HepG2 (cell line): ENCODE data around the gene KAT14. TPM values are rescaled to one million over a fixed set of nuclear protein-coding genes. Genes with fewer than 3 reads are reported as not detected.
A peak's percentile ranks its signal among the peaks of the same experiment; 100 is the strongest.

Experiments used
- ARNT2 ChIP-seq: sonication (generic); formaldehyde crosslinking; IDR thresholded peaks from 2 replicates; pipeline ENCODE4 v1.8.0; 2022; ENCODE audit warnings: mild to moderate bottlenecking, low read depth, missing genetic modification reagents, moderate library complexity
- HCFC1 ChIP-seq: fragments of 150-350 bp; IDR thresholded peaks from 2 replicates; pipeline ENCODE4 v1.6.1; 2014; ENCODE audit warnings: low read depth, low read length
- KLF13 ChIP-seq: sonication (generic); formaldehyde crosslinking; IDR thresholded peaks from 2 replicates; pipeline ENCODE4 v1.4.0; 2020; ENCODE audit warnings: mild to moderate bottlenecking, missing genetic modification reagents
- MAX ChIP-seq: IDR thresholded peaks from 2 replicates; pipeline ENCODE4 v1.6.1; 2012; ENCODE audit warnings: inconsistent platforms
- MTERF4 ChIP-seq: sonication (generic); formaldehyde crosslinking; IDR thresholded peaks from 2 replicates; pipeline ENCODE4 v1.8.0; 2023; ENCODE audit warnings: mild to moderate bottlenecking, missing genetic modification reagents
- PLRG1 ChIP-seq: fragments of 450-650 bp; conservative IDR thresholded peaks from 2 replicates; pipeline ENCODE4 v1.6.1; 2016
- RCOR2 ChIP-seq: IDR thresholded peaks from 2 replicates; pipeline ENCODE4 v1.6.1; 2016; ENCODE audit warnings: missing biosample characterization, missing genetic modification reagents
- RERE ChIP-seq: IDR thresholded peaks from 2 replicates; pipeline ENCODE4 v1.6.1; 2016; ENCODE audit warnings: low read depth, missing genetic modification reagents, missing compliant biosample characterization
- SP5 ChIP-seq: IDR thresholded peaks from 2 replicates; pipeline ENCODE4 v1.6.1; 2016; ENCODE audit warnings: low read depth, borderline replicate concordance
- ZBTB3 ChIP-seq: sonication (generic); formaldehyde crosslinking; IDR thresholded peaks from 2 replicates; pipeline ENCODE4 v1.4.0; 2020; ENCODE audit warnings: low read depth, mild to moderate bottlenecking, moderate library complexity, missing genetic modification reagents, borderline replicate concordance
- ZNF414 ChIP-seq: sonication (generic); formaldehyde crosslinking; IDR thresholded peaks from 2 replicates; pipeline ENCODE4 v1.5.0; 2020; ENCODE audit warnings: missing genetic modification reagents
- ZNF432 ChIP-seq: sonication (generic); formaldehyde crosslinking; IDR thresholded peaks from 2 replicates; pipeline ENCODE4 v1.5.0; 2020; ENCODE audit warnings: missing genetic modification reagents, mild to moderate bottlenecking, borderline replicate concordance
- ZNF597 ChIP-seq: sonication (generic); formaldehyde crosslinking; IDR thresholded peaks from 2 replicates; pipeline ENCODE4 v1.5.0; 2020; ENCODE audit warnings: missing genetic modification reagents
- ZNF652 ChIP-seq: IDR thresholded peaks from 2 replicates; pipeline ENCODE4 v1.6.1; 2016; ENCODE audit warnings: low read depth, borderline replicate concordance
- ZNF75D ChIP-seq: sonication (generic); formaldehyde crosslinking; IDR thresholded peaks from 2 replicates; pipeline ENCODE4 v1.8.1; 2023; ENCODE audit warnings: missing genetic modification reagents, mild to moderate bottlenecking, borderline replicate concordance
- ZUFSP ChIP-seq: sonication (generic); formaldehyde crosslinking; IDR thresholded peaks from 2 replicates; pipeline ENCODE4 v1.9.0; 2021; ENCODE audit warnings: missing genetic modification reagents, mild to moderate bottlenecking, borderline replicate concordance
- polyA plus RNA-seq, 8 experiments: library from polyadenylated mRNA; depleted of rRNA in 3 of 8; stranded (reverse) in 7 of 8; unstranded in 1 of 8; fragments of >200 nt; fragmentation: Illumina TruSeq in 4 of 8; extraction: Trizol in 4 of 8; gene quantifications; 2 replicates each; pipeline versions ENCODE4 v1.2.1 to v1.2.3, GENCODE V29; 2011 to 2016; ENCODE audit warnings: low read depth in 4 of 8, missing spikeins in 1 of 8, mixed read lengths in 1 of 8; ENCODE audit not compliant: insufficient read depth in 1 of 8
- total RNA-seq, 5 experiments: library from RNA; depleted of rRNA; stranded (reverse); fragments of >200 nt; fragmentation: Illumina TruSeq; extraction: Trizol; gene quantifications; 2 replicates each; pipeline ENCODE4 v1.2.3, GENCODE V29; 2016; ENCODE audit warnings: low read depth in 1 of 5

KAT14 gene
- total and polyA plus RNA-seq, 2 of the 13 experiments (the other 11 are each of a cell fraction or from before 2014, with no cell fraction given): 5.1 to 15.1 TPM

- peak; percentile 77 for TF ChIP-seq RERE (CRISPR knock-in tag)
- 0 out of 2 replicates have a peak, but pooled peaks have one; percentile 61 for TF ChIP-seq SP5 (CRISPR knock-in tag)
- peak; percentile 93; the same call in 1 of the 2 replicates for TF ChIP-seq KLF13
- TF ChIP-seq ZNF597 (CRISPR knock-in tag): 0 out of 2 replicates have a peak, but pooled peaks have one; percentile 45
- TF ChIP-seq ZNF432 (CRISPR knock-in tag): peak; percentile 49; the same call in 1 of the 2 replicates
- peak; percentile 95; the same call in 1 of the 2 replicates for TF ChIP-seq ZNF75D (CRISPR knock-in tag)
- peak; percentile 48; the same call in 1 of the 2 replicates for TF ChIP-seq RCOR2
- peak; percentile 100 for TF ChIP-seq MTERF4
- TF ChIP-seq HCFC1: peak; percentile 71
- TF ChIP-seq ZNF652 (CRISPR knock-in tag): no peak; the same call in 1 of the 2 replicates
- TF ChIP-seq ZUFSP (CRISPR knock-in tag): no peak
- peak; percentile 87 for TF ChIP-seq ZBTB3 (CRISPR knock-in tag)
- peak; percentile 99 for TF ChIP-seq ZNF414
- peak; percentile 100 for TF ChIP-seq ARNT2 (CRISPR knock-in tag)
- TF ChIP-seq PLRG1: no peak
- peak; percentile 99 for TF ChIP-seq MAX
These were observed at the start of gene KAT14, which contains the start of gene PET117 (continued) for GRCh38 chr20:18137412-18138265.
